Measurements from ENCODE around the gene C16orf89. TPM values are rescaled to one million over a fixed set of nuclear protein-coding genes. Genes with fewer than 3 reads are reported as not detected.

The C16orf89 gene
- polyA plus RNA-seq, 1 of the 3 experiments (the other 2 are of a cell fraction), result not detected

DNA sequence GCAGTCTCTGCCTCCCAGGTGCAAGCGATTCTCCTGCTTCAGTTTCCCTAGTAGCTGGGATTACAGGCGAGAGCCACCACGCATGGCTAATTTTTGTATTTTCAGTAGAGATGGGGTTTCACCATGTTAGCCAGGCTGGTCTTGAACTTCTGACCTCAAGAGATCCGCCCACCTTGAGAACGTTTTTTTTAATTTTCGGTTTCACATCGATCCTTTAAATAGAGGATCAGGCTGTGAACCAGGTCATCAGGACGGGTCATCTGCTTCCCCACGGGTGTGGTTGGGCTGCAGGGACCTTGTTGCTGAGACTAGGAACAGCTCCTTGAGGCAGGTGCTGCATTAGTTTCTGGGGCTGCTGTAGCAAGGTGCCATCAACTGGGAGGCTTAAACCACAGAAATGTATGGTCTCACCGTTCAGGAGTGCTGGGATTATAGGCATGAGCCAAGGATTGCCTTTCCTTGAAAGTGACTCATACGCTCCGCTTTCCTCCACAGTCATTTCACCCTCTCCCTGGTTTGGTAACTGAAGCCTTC is 24.1 kb downstream of the C16orf89 start:
- CTCF ChIA-PET, result interaction anchor here (1.8 kb wide), 1 partner anchor 14 kb away, joined by 7 read pairs; no protein-coding TSS in a partner anchor
- POLR2A ChIA-PET, result no interaction called here
- H3K27me3 ChIP-seq (ENCODE audit: insufficient read depth), result peaks cover 6% of the 10 kb centered on the region; the same call in 1 of the 2 replicates
- H3K4me1 ChIP-seq (ENCODE audit: control insufficient read depth in 1 of 2, insufficient read depth in 2 of 2, low read depth in 1 of 2, low read length in 1 of 2), result no peaks in the 10 kb centered on the region
- H2AFZ ChIP-seq (ENCODE audit: low read depth), result no peak overlapping the region
- H3K36me3 ChIP-seq (replicated peaks in 1 of 2; ENCODE audit: control insufficient read depth in 1 of 2, insufficient read depth in 2 of 2, low read length in 1 of 2), result no peaks in the 10 kb centered on the region
- WGBS (ENCODE audit: low lambda C conversion rate), result 23% methylated on average over 10 of the region's 12 CpGs
- peak overlapping the region; percentile 50 for H3K4me2 ChIP-seq
- no peak overlapping the region for H3K9ac ChIP-seq
- no peak overlapping the region for H3K27ac ChIP-seq (ENCODE audit: low read depth in 2 of 2, low read length in 1 of 2)
- no peaks in the 10 kb centered on the region for H4K20me1 ChIP-seq (ENCODE audit: insufficient read depth)
- no peaks in the 10 kb centered on the region for H3K79me2 ChIP-seq (ENCODE audit: insufficient read depth)
- no peak for DNase-seq
- no peaks in the 10 kb centered on the region for H3K9me2 ChIP-seq
- no peaks in the 10 kb centered on the region for H3F3A ChIP-seq (replicated peaks; ENCODE audit: insufficient read depth)
- H3K9me3 ChIP-seq, result no peaks in the 10 kb centered on the region
- peak; percentile 15; the same call in 1 of the 2 replicates for TF ChIP-seq NFIC (IDR thresholded peaks at IDR 0.05; ENCODE audit: borderline replicate concordance)
- TF ChIP-seq JUND (IDR thresholded peaks at IDR 0.05), result peak; percentile 51; the same call in 1 of the 2 replicates
- TF ChIP-seq FOSL2 (IDR thresholded peaks at IDR 0.05; ENCODE audit: borderline replicate concordance, low read depth), result peak; percentile 76
- TF ChIP-seq, protein P1, sequence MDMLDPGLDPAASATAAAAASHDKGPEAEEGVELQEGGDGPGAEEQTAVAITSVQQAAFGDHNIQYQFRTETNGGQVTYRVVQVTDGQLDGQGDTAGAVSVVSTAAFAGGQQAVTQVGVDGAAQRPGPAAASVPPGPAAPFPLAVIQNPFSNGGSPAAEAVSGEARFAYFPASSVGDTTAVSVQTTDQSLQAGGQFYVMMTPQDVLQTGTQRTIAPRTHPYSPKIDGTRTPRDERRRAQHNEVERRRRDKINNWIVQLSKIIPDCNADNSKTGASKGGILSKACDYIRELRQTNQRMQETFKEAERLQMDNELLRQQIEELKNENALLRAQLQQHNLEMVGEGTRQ (IDR thresholded peaks at IDR 0.05; ENCODE audit: borderline replicate concordance, low read depth, low read length), result no peak
- TF ChIP-seq, protein P2, sequence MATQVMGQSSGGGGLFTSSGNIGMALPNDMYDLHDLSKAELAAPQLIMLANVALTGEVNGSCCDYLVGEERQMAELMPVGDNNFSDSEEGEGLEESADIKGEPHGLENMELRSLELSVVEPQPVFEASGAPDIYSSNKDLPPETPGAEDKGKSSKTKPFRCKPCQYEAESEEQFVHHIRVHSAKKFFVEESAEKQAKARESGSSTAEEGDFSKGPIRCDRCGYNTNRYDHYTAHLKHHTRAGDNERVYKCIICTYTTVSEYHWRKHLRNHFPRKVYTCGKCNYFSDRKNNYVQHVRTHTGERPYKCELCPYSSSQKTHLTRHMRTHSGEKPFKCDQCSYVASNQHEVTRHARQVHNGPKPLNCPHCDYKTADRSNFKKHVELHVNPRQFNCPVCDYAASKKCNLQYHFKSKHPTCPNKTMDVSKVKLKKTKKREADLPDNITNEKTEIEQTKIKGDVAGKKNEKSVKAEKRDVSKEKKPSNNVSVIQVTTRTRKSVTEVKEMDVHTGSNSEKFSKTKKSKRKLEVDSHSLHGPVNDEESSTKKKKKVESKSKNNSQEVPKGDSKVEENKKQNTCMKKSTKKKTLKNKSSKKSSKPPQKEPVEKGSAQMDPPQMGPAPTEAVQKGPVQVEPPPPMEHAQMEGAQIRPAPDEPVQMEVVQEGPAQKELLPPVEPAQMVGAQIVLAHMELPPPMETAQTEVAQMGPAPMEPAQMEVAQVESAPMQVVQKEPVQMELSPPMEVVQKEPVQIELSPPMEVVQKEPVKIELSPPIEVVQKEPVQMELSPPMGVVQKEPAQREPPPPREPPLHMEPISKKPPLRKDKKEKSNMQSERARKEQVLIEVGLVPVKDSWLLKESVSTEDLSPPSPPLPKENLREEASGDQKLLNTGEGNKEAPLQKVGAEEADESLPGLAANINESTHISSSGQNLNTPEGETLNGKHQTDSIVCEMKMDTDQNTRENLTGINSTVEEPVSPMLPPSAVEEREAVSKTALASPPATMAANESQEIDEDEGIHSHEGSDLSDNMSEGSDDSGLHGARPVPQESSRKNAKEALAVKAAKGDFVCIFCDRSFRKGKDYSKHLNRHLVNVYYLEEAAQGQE (IDR thresholded peaks at IDR 0.05; ENCODE audit: low read depth, low read length), result 0 out of 2 replicates have a peak, but pooled peaks have one; percentile 5
- no peak for TF ChIP-seq ELF1 (IDR thresholded peaks at IDR 0.05)
- H3K4me3 ChIP-seq (ENCODE audit: low read depth in 2 of 2, low read length in 1 of 2), result 0 out of 4 replicates have a peak overlapping the region, but pooled peaks of 1 of the 2 experiments have one; percentile 25

GRCh38 chr16:5040451-5040850 is 25.3 kb downstream of the C16orf89 start:
- no peak for TF ChIP-seq TEAD4 (IDR thresholded peaks at IDR 0.05; ENCODE audit: borderline replicate concordance, insufficient read depth)
- TF ChIP-seq GABPA (IDR thresholded peaks at IDR 0.05; ENCODE audit: low read depth), result no peak
- no peak for TF ChIP-seq NRF1 (IDR thresholded peaks at IDR 0.05; ENCODE audit: low read depth, low read length)
- TF ChIP-seq, protein P3, sequence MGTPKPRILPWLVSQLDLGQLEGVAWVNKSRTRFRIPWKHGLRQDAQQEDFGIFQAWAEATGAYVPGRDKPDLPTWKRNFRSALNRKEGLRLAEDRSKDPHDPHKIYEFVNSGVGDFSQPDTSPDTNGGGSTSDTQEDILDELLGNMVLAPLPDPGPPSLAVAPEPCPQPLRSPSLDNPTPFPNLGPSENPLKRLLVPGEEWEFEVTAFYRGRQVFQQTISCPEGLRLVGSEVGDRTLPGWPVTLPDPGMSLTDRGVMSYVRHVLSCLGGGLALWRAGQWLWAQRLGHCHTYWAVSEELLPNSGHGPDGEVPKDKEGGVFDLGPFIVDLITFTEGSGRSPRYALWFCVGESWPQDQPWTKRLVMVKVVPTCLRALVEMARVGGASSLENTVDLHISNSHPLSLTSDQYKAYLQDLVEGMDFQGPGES (IDR thresholded peaks at IDR 0.05; ENCODE audit: low read depth, low read length), result no peak
- TF ChIP-seq SMC3 (IDR thresholded peaks at IDR 0.05; ENCODE audit: low read depth, low read length), result no peak
- TF ChIP-seq RCOR1 (IDR thresholded peaks at IDR 0.05; ENCODE audit: low read length), result no peak
- no peak for TF ChIP-seq RFX5 (IDR thresholded peaks at IDR 0.05; ENCODE audit: low read length)
- no peak for TF ChIP-seq NFIC (IDR thresholded peaks at IDR 0.05; ENCODE audit: borderline replicate concordance)
- H3K9me3 ChIP-seq, result no peaks in the 10 kb centered on the region
- no peak overlapping the region for H3K4me2 ChIP-seq
- H3K9me2 ChIP-seq, result no peaks in the 10 kb centered on the region
- DNase-seq, result no peak
- no peaks in the 10 kb centered on the region for H4K20me1 ChIP-seq (ENCODE audit: insufficient read depth)
- peaks cover 6% of the 10 kb centered on the region; the same call in 1 of the 2 replicates for H3K27me3 ChIP-seq (ENCODE audit: insufficient read depth)
- H3K4me3 ChIP-seq (ENCODE audit: low read depth in 2 of 2, low read length in 1 of 2), result no peak overlapping the region
- no peak overlapping the region for H3K9ac ChIP-seq
- H3F3A ChIP-seq (replicated peaks; ENCODE audit: insufficient read depth), result no peaks in the 10 kb centered on the region
- H2AFZ ChIP-seq (ENCODE audit: low read depth), result no peak overlapping the region
- no peak overlapping the region for H3K27ac ChIP-seq (ENCODE audit: low read depth in 2 of 2, low read length in 1 of 2)
- H3K4me1 ChIP-seq (ENCODE audit: control insufficient read depth in 1 of 2, insufficient read depth in 2 of 2, low read depth in 1 of 2, low read length in 1 of 2), result no peaks in the 10 kb centered on the region
- POLR2A ChIA-PET, result no interaction called here
- WGBS (ENCODE audit: low lambda C conversion rate), result 21% methylated on average over 7 of the region's 7 CpGs
- no peaks in the 10 kb centered on the region for H3K36me3 ChIP-seq (replicated peaks in 1 of 2; ENCODE audit: control insufficient read depth in 1 of 2, insufficient read depth in 2 of 2, low read length in 1 of 2)
- no peaks in the 10 kb centered on the region for H3K79me2 ChIP-seq (ENCODE audit: insufficient read depth)
- CTCF ChIA-PET, result interaction anchor here (1.8 kb wide), 1 partner anchor 15 kb away, joined by 7 read pairs; no protein-coding TSS in a partner anchor

Measured in SK-N-SH (cell line).